WTC11 (cell line): Measurements from ENCODE around the gene FYN. TPM values are rescaled to one million over a fixed set of nuclear protein-coding genes. Genes with fewer than 3 reads are reported as not detected.

Experiments
- ATAC-seq: fragments of 200-7000 bp; cut with Tn5 transposase; 2 replicates; pipeline ENCODE4 v1.10.0; 2021; ENCODE audit warnings: mild to moderate bottlenecking, moderate library complexity
- CTCF ChIA-PET: fragments of 300-600 bp; sonication (Branson Sonifier 250); formaldehyde crosslinking; loops from one replicate; lab custom pipeline; 2021; ENCODE audit warnings: antibody characterized with exemption; lab: Charles Lee
- POLR2A ChIA-PET: fragments of 350-600 bp; sonication (Branson Sonifier 250); formaldehyde crosslinking; loops from one replicate; lab custom pipeline; 2021; ENCODE audit warnings: antibody characterized with exemption; lab: Charles Lee
- DNase-seq: peaks from one replicate; pipeline ENCODE4 v3.0.0; 2021; ENCODE audit warnings: low spot score
- H3K27ac Mint-ChIP-seq: 2 replicates; pipeline ENCODE4 v1.8.0; 2021; ENCODE audit warnings: mixed read lengths
- H3K27me3 Mint-ChIP-seq: 2 replicates; pipeline ENCODE4 v1.8.0; 2021; ENCODE audit warnings: low read depth, mild to moderate bottlenecking, moderate library complexity, mixed read lengths
- H3K36me3 Mint-ChIP-seq: 2 replicates; pipeline ENCODE4 v1.8.0; 2021; ENCODE audit warnings: mixed read lengths
- H3K4me1 Mint-ChIP-seq: 2 replicates; pipeline ENCODE4 v1.8.0; 2022; ENCODE audit warnings: mixed read lengths
- H3K4me3 Mint-ChIP-seq: 2 replicates; pipeline ENCODE4 v1.8.0; 2021; ENCODE audit warnings: mild to moderate bottlenecking, moderate library complexity, mixed read lengths
- H3K9me3 Mint-ChIP-seq: 2 replicates; pipeline ENCODE4 v1.8.0; 2021; ENCODE audit warnings: mixed read lengths
- ATF1 ChIP-seq: sonication (generic); formaldehyde crosslinking; IDR thresholded peaks from 2 replicates; pipeline ENCODE4 v1.8.1; 2023; ENCODE audit warnings: mild to moderate bottlenecking, moderate library complexity, missing genetic modification reagents
- CREM ChIP-seq: sonication (generic); formaldehyde crosslinking; IDR thresholded peaks from 2 replicates; pipeline ENCODE4 v1.8.1; 2022; ENCODE audit warnings: mild to moderate bottlenecking, missing genetic modification reagents, moderate library complexity
- E2F4 ChIP-seq: sonication (generic); formaldehyde crosslinking; IDR thresholded peaks from 2 replicates; pipeline ENCODE4 v1.8.1; 2022; ENCODE audit warnings: low read depth, mild to moderate bottlenecking, moderate library complexity, missing genetic modification reagents, borderline replicate concordance
- ESRRA ChIP-seq: sonication (generic); formaldehyde crosslinking; IDR thresholded peaks from 2 replicates; pipeline ENCODE4 v1.8.1; 2022; ENCODE audit warnings: mild to moderate bottlenecking, missing genetic modification reagents, borderline replicate concordance
- GABPB1 ChIP-seq: sonication (generic); formaldehyde crosslinking; IDR thresholded peaks from 2 replicates; pipeline ENCODE4 v1.8.1; 2023; ENCODE audit warnings: mild to moderate bottlenecking, missing genetic modification reagents
- GTF2I ChIP-seq: fragments of 250-450 bp; sonication (Bioruptor Pico); conservative IDR thresholded peaks from 2 replicates; pipeline ENCODE4 v1.4.0; 2021; ENCODE audit warnings: mild to moderate bottlenecking
- HMGA2 ChIP-seq: fragments of 250-450 bp; sonication (Bioruptor Pico); IDR thresholded peaks from 2 replicates; pipeline ENCODE4 v1.4.0; 2021; ENCODE audit warnings: mild to moderate bottlenecking, moderate library complexity
- JAZF1 ChIP-seq: fragments of 250-450 bp; sonication (Bioruptor Pico); IDR thresholded peaks from 2 replicates; pipeline ENCODE4 v1.9.0; 2021; ENCODE audit warnings: moderate library complexity, mild to moderate bottlenecking, inconsistent platforms
- KAT7 ChIP-seq: sonication (generic); formaldehyde crosslinking; IDR thresholded peaks from 2 replicates; pipeline ENCODE4 v1.8.1; 2023; ENCODE audit warnings: missing genetic modification reagents, mild to moderate bottlenecking, borderline replicate concordance
- MYBL2 ChIP-seq: sonication (generic); formaldehyde crosslinking; IDR thresholded peaks from 2 replicates; pipeline ENCODE4 v1.8.1; 2023; ENCODE audit warnings: mild to moderate bottlenecking, moderate library complexity, missing genetic modification reagents
- NFATC4 ChIP-seq: fragments of 250-450 bp; sonication (Bioruptor Pico); IDR thresholded peaks from 2 replicates; pipeline ENCODE4 v1.9.0; 2021; ENCODE audit warnings: mild to moderate bottlenecking
- NFE2L1 ChIP-seq: sonication (generic); formaldehyde crosslinking; IDR thresholded peaks from 2 replicates; pipeline ENCODE4 v1.8.1; 2023; ENCODE audit warnings: missing genetic modification reagents
- NFYB ChIP-seq: sonication (generic); formaldehyde crosslinking; conservative IDR thresholded peaks from 2 replicates; pipeline ENCODE4 v1.8.0; 2022; ENCODE audit warnings: low read depth, missing genetic modification reagents
- NR1H2 ChIP-seq: sonication (generic); formaldehyde crosslinking; IDR thresholded peaks from 2 replicates; pipeline ENCODE4 v1.9.0; 2021; ENCODE audit warnings: mild to moderate bottlenecking, moderate library complexity, missing genetic modification reagents
- RORB ChIP-seq: fragments of 250-450 bp; sonication (Bioruptor Pico); IDR thresholded peaks from 2 replicates; pipeline ENCODE4 v1.9.0; 2021; ENCODE audit warnings: mild to moderate bottlenecking
- STAT6 ChIP-seq: sonication (generic); formaldehyde crosslinking; conservative IDR thresholded peaks from 2 replicates; pipeline ENCODE4 v1.8.1; 2023; ENCODE audit warnings: mild to moderate bottlenecking, low read depth, missing genetic modification reagents, moderate library complexity
- TEAD1 ChIP-seq: sonication (generic); formaldehyde crosslinking; IDR thresholded peaks from 2 replicates; pipeline ENCODE4 v1.8.0; 2022; ENCODE audit warnings: mild to moderate bottlenecking, missing genetic modification reagents
- TEAD4 ChIP-seq: sonication (generic); formaldehyde crosslinking; IDR thresholded peaks from 2 replicates; pipeline ENCODE4 v1.8.0; 2022; ENCODE audit warnings: mild to moderate bottlenecking, missing genetic modification reagents
- USF2 ChIP-seq: sonication (generic); formaldehyde crosslinking; IDR thresholded peaks from 2 replicates; pipeline ENCODE4 v1.8.1; 2023; ENCODE audit warnings: mild to moderate bottlenecking, missing genetic modification reagents, moderate library complexity
- ZBTB21 ChIP-seq: sonication (generic); formaldehyde crosslinking; IDR thresholded peaks from 2 replicates; pipeline ENCODE4 v1.8.1; 2023; ENCODE audit warnings: mild to moderate bottlenecking, missing genetic modification reagents, borderline replicate concordance
- ZNF138 ChIP-seq: sonication (generic); formaldehyde crosslinking; conservative IDR thresholded peaks from 2 replicates; pipeline ENCODE4 v1.8.1; 2022; ENCODE audit warnings: mild to moderate bottlenecking, moderate library complexity, missing genetic modification reagents
- ZNF219 ChIP-seq: sonication (generic); formaldehyde crosslinking; IDR thresholded peaks from 2 replicates; pipeline ENCODE4 v1.8.0; 2023; ENCODE audit warnings: missing genetic modification reagents, mild to moderate bottlenecking, borderline replicate concordance
- ZNF416 ChIP-seq: fragments of 250-450 bp; sonication (Bioruptor Pico); IDR thresholded peaks from 2 replicates; pipeline ENCODE4 v1.9.0; 2021; ENCODE audit warnings: mild to moderate bottlenecking, inconsistent platforms
- ZNF423 ChIP-seq: fragments of 250-450 bp; sonication (Bioruptor Pico); IDR thresholded peaks from 2 replicates; pipeline ENCODE4 v2.1.2; 2022; ENCODE audit warnings: mild to moderate bottlenecking, moderate library complexity
- ZNF671 ChIP-seq: fragments of 250-450 bp; sonication (Bioruptor Pico); IDR thresholded peaks from 2 replicates; pipeline ENCODE4 v1.8.0; 2021; ENCODE audit warnings: mild to moderate bottlenecking
- total RNA-seq: library from RNA; stranded (reverse); gene quantifications from 3 replicates; pipeline ENCODE4 v1.2.3, GENCODE V29; 2021
- TF ChIP-seq, protein P1 (sequence below): sonication (generic); formaldehyde crosslinking; IDR thresholded peaks from 2 replicates; pipeline ENCODE4 v1.8.0; 2022; ENCODE audit warnings: mild to moderate bottlenecking, missing genetic modification reagents
- TF ChIP-seq, protein P2 (sequence below): sonication (generic); formaldehyde crosslinking; IDR thresholded peaks from 2 replicates; pipeline ENCODE4 v1.8.1; 2022; ENCODE audit warnings: mild to moderate bottlenecking, missing genetic modification reagents, moderate library complexity, borderline replicate concordance

FYN gene
- total RNA-seq, 1 experiment from 2014 or later: 63.9 TPM

DNA sequence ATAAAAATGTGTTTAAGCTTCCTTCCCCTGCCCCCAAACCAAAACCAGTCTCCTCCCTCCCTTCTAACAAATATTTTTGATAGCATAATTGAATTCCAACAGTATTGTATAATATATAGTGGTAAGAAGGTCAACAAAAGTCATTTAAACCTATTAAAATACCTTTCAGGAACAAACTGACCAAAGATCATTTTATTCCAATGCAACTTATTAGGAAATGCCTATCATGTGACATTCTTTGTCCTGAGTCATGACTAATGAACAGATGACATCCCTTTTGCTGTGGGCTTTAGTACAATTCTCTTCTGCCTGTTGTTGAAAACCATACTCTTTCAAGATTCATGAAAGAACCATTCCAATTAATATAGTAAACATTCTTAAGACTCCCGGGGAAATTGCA lies 216.1 kb downstream of the FYN start:
- DNase-seq (no peak), ATAC-seq (no peak)
- no peaks in the 10 kb centered on the region for H3K36me3 Mint-ChIP-seq
- H3K4me1 Mint-ChIP-seq: peaks cover 54% of the 10 kb centered on the region
- ChIA-PET POLR2A (no interaction called here), CTCF (no interaction called here)
- H3K27me3 Mint-ChIP-seq: no peaks in the 10 kb centered on the region
- H3K9me3 Mint-ChIP-seq: peaks cover 3% of the 10 kb centered on the region
- TF ChIP-seq RORB (CRISPR knock-in tag) (no peak), ZNF138 (CRISPR knock-in tag) (no peak), E2F4 (CRISPR knock-in tag) (no peak), NR1H2 (no peak), USF2 (no peak), NFATC4 (CRISPR knock-in tag) (no peak), ZNF423 (no peak), ZNF219 (CRISPR knock-in tag) (no peak), ZBTB21 (CRISPR knock-in tag) (no peak), TEAD1 (no peak), TEAD4 (CRISPR knock-in tag) (no peak), NFYB (CRISPR knock-in tag) (no peak), GTF2I (no peak), MYBL2 (CRISPR knock-in tag) (no peak), KAT7 (CRISPR knock-in tag) (no peak), HMGA2 (CRISPR knock-in tag) (no peak), ZNF416 (CRISPR knock-in tag) (no peak), NFE2L1 (CRISPR knock-in tag) (no peak)
- TF ChIP-seq, protein P1, sequence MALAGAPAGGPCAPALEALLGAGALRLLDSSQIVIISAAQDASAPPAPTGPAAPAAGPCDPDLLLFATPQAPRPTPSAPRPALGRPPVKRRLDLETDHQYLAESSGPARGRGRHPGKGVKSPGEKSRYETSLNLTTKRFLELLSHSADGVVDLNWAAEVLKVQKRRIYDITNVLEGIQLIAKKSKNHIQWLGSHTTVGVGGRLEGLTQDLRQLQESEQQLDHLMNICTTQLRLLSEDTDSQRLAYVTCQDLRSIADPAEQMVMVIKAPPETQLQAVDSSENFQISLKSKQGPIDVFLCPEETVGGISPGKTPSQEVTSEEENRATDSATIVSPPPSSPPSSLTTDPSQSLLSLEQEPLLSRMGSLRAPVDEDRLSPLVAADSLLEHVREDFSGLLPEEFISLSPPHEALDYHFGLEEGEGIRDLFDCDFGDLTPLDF: no peak
- TF ChIP-seq, protein P2, sequence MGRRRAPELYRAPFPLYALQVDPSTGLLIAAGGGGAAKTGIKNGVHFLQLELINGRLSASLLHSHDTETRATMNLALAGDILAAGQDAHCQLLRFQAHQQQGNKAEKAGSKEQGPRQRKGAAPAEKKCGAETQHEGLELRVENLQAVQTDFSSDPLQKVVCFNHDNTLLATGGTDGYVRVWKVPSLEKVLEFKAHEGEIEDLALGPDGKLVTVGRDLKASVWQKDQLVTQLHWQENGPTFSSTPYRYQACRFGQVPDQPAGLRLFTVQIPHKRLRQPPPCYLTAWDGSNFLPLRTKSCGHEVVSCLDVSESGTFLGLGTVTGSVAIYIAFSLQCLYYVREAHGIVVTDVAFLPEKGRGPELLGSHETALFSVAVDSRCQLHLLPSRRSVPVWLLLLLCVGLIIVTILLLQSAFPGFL: no peak
- H3K4me3 Mint-ChIP-seq: no peak overlapping the region
- H3K27ac Mint-ChIP-seq: no peak overlapping the region

DNA sequence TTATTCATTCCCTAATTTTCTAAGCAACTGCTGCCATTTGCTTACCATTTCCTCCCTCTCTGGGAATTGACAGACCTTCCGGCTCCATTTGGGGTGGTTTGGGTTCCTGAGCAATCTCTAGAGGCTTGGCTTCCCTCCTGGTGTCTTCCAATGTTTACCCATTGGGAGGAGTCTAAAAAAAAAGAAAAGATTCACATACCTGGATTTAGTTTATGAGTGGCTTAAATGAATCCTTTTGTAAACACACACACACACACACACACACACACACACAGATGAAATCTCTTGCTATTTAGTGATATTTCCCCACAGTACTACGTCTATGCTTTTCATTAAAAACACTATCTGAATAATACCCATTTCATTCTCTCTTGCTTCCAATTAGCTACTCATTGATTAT lies 219.3 kb downstream of the FYN start:
- Mint-ChIP-seq H3K4me3 (no peak overlapping the region), H3K27me3 (no peaks in the 10 kb centered on the region), H3K4me1 (peaks cover 38% of the 10 kb centered on the region), H3K9me3 (peaks cover 15% of the 10 kb centered on the region), H3K36me3 (peaks cover 2% of the 10 kb centered on the region; the same call in 1 of the 2 replicates), H3K27ac (peak overlapping the region; percentile 80)
- DNase-seq (no peak), ATAC-seq (peak; percentile 73)
- CTCF ChIA-PET: no interaction called here
- POLR2A ChIA-PET: no interaction called here
- TF ChIP-seq STAT6 (CRISPR knock-in tag) (no peak), GABPB1 (CRISPR knock-in tag) (no peak), ATF1 (CRISPR knock-in tag) (no peak), TEAD4 (CRISPR knock-in tag) (no peak), E2F4 (CRISPR knock-in tag) (no peak), ZNF671 (no peak), ESRRA (CRISPR knock-in tag) (no peak), MYBL2 (CRISPR knock-in tag) (no peak), CREM (CRISPR knock-in tag) (no peak), NFATC4 (CRISPR knock-in tag) (no peak), JAZF1 (CRISPR knock-in tag) (no peak)
- TF ChIP-seq, protein P2: no peak
